ENCODE data around the gene SMIM24.

GRCh38 chr19:3466635-3467034 is 13.7 kb downstream of the SMIM24 start:
- TF ChIP-seq PTBP1 (IDR thresholded peaks at IDR 0.05; ENCODE audit: low read depth, low read length) (no peak), ARHGAP35 (IDR thresholded peaks at IDR 0.05; ENCODE audit: partially characterized antibody) (no peak), CTCF (IDR thresholded peaks at IDR 0.05 in 2 of 3, conservative IDR thresholded peaks at IDR 0.05 in 1 of 3; ENCODE audit: insufficient read depth in 2 of 3, low read depth in 1 of 3, low read length in 3 of 3) (no peak), YY1 (IDR thresholded peaks at IDR 0.05; ENCODE audit: borderline replicate concordance in 1 of 3, control insufficient read depth in 1 of 3, extremely low read depth in 1 of 3, insufficient read depth in 3 of 3, insufficient read length in 1 of 3, insufficient replicate concordance in 2 of 3, low read depth in 1 of 3, low read length in 2 of 3) (no peak), ZNF224 (CRISPR knock-in tag; IDR thresholded peaks at IDR 0.05) (no peak), EGR1 (conservative IDR thresholded peaks at IDR 0.05) (no peak), PCBP2 (IDR thresholded peaks at IDR 0.05; ENCODE audit: low read depth, low read length, poor library complexity, severe bottlenecking) (no peak), RAD21 (CRISPR knock-in tag; conservative IDR thresholded peaks at IDR 0.05 in 1 of 2, IDR thresholded peaks at IDR 0.05 in 1 of 2) (no peak), HDAC2 (IDR thresholded peaks at IDR 0.05) (no peak), CHD1 (IDR thresholded peaks at IDR 0.05; ENCODE audit: low read length) (no peak), SIN3A (IDR thresholded peaks at IDR 0.05; ENCODE audit: borderline replicate concordance in 2 of 2, control insufficient read depth in 1 of 2, low read depth in 2 of 2, low read length in 2 of 2) (no peak)
- TF ChIP-seq, protein P1, sequence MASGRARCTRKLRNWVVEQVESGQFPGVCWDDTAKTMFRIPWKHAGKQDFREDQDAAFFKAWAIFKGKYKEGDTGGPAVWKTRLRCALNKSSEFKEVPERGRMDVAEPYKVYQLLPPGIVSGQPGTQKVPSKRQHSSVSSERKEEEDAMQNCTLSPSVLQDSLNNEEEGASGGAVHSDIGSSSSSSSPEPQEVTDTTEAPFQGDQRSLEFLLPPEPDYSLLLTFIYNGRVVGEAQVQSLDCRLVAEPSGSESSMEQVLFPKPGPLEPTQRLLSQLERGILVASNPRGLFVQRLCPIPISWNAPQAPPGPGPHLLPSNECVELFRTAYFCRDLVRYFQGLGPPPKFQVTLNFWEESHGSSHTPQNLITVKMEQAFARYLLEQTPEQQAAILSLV (tag; IDR thresholded peaks at IDR 0.05): no peak
